Activated gamma-delta T cell treated with Interleukin-2 at 50 U/mL for 16 hours (primary cell): ENCODE results near the gene TTC6.
"Not testable (repeated sequence)": the region's sequence is repeated elsewhere in the genome, so short reads cannot be mapped to it uniquely, and the experiment has no call there.

Source experiments
- DNase-seq: peaks from one replicate; pipeline ENCODE4 v3.0.0-alpha.2; 2020

The TTC6 gene, protein sequence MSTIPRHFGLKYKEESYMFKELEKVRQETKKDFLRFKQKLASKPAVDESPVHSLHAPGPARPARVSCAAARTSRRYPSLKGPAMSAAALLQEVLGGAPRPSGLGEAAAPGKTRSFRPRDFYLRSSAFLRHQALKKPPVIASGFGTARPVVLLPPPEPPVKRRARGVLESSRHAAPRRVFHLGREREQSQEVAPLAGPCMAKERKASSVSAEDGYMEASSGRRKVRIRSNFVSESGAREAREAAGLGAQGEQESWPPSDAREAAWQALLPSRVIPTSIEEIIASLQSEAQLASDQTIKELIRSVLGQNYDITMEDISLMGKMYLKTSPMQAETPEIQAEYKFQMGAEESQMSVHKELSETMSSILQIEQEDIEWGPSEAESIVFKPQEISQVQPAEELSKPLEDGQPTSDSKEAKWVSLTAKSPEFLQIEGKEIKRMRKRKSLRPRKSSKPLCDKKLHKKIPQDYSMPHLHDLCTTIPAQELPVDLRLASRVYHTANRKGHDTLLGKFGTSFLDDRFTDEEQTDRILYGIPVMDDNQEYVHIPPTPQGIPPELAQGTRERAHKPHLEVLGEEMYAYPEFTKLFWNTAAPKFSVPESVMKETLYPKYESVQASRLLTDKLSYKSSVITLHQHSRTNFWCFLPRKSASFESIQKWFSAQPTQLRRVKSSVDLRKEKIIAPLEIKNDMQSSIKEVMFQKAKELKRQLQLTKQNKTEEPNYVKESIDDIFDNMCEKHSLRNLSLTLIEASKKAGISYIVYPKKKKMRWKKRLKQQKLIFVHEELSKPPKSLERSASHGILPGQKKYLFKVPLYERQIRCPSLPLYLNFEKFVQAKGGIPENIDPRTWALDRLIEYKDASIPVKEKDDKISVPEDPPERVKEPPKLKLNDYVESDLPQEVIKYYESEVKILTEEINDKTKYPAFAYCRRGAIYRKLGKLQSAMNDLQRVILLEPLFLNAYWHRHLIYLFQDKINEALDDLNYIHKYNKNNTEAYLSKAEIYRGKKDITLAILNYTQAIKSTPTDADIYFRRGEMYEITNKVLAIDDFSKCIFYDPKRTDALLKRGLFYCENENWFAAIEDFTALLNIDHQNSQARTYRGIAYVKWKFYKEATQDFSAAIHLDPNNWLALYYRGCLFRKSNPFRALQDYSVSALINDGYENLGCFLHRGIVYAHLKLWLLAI (N-terminal part only)

DNA sequence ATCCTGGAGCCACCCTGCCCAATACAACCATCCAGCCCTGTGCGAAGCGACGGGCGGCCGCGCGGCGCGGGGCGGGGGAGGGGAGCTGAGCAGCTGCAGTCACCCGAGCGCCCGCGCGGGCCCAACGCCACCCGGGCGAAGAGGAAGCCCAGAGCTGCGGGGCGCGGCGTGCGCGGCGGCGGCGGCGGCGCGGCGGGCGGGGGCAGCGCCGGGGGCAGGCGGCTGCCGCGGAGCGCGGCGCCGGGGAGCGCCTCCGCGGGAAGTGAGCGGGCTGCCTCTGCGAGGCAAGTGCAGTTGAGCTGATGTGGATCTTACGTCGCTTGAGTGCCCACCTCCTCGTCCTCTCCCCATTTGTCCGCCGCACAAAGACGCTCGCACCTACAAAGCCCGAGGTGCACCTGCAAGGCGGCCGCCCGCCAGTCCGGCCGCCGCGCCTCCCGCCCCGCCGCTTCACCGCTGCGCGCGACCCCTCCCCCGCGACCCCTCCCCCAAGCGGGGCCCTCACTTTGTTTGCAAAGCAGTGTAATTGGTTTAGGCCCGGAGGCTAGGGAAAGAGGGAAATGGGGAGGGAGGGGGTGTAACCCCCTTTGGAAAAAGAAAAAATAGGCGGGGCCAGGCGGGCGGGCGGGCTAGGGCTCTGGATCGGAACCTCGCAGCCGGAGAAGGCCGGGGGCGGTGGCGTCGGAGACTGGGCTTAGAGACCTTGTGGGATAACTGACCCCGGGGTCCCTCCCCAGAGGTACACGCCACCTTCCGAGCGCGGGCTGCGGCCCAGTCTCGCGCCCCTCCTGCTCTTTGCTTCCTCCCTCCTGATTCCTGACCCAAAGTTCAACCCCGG is at the start of gene TTC6, which contains the start of gene FOXA1:
TSS of gene TTC6 (plus strand) at position 659 of the 838 bp plus-strand sequence. CDS start 26,436 bp downstream, outside the sequence.
TSS of gene FOXA1 (minus strand) at position 279 of the 838 bp plus-strand sequence. CDS start at position 2, 277 bp downstream.
- DNase-seq: no peak

DNA sequence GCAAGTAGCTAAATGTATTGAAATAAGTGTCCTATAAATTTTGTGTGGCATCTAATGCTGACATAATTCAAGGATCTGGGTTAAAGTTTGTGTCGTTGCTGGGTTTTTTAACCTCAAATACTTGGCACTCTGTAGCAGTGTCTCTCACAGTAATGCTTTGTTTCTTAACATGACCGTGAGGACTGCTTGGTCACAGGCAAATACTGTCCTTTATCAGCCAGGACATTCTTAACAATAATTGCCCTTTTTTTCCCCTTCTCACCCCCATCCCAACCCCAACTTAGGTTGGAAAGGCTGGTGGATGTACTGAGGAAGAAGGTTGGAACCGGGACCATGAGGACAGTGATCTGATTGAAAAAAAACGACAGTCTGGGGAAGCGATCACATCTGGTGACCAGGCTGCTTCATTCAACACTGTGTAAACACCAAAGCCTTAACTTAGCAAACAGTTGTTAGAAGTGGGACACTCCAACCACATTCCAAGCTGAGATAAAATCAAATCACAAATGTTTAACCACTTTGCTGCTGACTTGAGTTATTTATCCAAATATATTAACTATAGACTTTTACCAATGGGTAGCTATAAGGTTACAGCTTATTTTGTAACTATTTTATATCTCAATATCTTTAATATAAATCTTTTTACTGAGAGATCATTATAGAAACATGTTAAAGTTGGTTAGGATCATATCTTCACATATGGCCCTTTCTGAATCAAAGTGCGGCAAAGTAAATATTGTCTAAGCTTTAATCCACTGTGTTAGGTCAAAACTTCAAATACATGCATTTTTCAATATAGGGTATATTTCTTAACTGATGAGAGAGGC is 48.6 kb upstream of the TTC6 start:
- no peak for DNase-seq

DNA sequence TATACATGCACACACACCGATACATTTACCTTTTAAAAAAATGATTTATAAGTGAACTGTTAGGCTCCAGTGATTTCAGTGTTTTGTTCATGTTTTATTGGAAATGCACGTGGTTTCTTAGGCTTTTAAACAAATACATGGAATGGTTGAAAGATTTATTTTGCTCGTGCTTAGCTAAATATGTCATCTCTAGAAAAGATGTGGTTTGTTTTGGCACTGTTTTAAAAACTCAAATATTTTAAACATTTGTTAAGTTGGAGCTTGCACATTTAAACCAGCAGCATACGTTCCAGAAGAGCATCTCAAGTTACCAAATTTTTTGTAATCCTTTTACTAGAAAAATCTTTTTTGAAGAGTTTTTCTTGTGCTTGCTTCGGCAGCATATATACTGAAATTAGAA is 44.9 kb upstream of the TTC6 start:
- no peak for DNase-seq

DNA sequence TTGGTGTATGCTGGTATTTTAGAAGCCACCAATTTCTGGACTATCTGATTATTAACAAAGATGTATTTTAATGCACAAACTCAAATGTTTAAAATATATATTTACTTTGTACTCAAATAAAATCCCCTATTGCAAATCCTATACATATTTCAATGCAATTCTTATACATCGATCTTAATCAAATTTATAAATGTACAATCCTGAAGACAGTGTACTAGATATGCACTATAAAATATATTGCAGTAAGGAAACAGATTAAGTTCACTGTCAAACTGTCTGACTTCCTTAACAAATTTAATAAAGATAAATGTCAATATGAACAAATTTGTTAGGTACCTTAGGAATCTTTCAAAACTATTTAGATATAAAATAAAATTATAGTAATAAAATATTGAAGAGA is 44.3 kb upstream of the TTC6 start:
- no peak for DNase-seq

DNA sequence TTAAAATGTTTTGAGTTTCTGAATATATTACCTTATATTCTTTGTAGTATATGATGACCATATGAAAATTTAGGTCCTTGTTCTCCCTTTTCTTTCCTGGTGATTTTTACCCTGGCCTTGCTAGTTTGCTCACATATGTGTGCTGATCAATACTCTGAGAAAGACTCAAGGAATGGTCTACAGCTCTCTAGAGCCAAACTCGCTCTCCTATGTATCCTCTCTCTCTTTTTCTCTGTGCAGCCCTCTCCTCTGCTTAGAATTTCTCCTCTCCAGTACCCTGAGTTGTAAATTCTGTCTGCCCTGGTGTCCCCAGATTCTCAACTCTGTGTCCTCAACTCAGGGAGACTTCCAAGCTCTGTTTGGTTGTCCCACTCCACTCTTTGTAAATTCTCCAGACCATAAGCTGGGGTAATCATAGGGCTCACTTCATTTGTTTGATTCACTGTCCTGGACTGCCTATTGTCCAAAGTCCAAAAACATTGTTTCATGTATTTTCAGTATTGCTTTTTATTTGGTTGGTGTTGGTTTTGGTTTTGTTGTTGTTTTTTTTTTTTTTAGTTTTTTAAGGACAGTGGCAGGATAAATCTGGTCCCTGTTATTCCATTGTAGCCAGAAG is 41.4 kb upstream of the TTC6 start:
- DNase-seq: no peak

DNA sequence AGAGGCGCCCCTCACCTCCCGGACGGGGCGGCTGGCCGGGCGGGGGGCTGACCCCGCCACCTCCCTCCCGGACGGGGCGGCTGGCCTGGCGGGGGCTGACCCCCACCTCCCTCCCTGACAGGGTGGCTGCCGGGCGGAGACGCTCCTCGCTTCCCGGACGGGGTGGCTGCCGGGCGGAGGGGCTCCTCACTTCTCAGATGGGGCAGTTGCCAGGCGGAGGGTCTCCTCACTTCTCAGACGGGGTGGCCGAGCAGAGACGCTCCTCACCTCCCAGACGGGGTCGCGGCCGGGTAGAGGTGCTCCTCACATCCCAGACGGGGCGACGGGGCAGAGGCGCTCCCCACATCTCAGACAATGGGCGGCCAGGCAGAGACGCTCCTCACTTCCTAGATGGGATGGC is 39.8 kb upstream of the TTC6 start:
- DNase-seq: not testable (repeated sequence)

DNA sequence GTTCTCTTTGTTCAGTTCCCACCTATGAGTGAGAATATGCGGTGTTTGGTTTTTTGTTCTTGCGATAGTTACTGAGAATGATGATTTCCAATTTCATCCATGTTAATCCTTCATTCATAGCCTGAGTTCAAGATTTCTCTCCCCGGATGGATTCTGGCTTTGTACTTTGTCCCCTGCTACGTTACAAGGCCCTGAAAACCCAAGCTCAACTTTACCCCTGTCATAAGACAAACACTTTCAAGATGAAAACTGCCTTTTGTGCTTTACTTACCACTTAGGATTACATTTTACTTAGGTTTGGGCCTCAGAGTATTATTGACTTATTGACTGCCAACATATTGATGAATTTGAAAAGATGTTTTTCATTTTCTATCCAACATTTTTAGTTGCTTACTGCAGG is 36.7 kb upstream of the TTC6 start:
- DNase-seq: no peak

DNA sequence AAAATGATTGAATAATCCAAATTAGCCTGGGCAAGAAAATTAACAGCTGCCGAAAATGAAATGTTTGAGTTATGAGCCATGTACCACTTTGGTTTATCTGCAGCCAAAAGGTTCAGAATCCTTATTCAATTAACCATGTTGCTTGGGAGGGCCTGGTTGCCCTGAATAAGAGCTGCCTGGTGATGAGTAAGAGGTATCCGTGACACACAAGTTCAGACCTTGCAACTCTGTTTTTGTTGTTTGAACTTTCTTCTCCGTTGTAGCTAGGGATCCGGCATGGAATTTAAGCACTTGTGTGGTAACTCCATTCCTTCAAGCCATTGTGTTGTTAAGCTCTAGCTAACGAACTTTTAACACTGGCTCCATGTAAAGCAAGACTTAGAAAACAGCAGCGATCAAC is 36.0 kb upstream of the TTC6 start:
- DNase-seq: no peak

DNA sequence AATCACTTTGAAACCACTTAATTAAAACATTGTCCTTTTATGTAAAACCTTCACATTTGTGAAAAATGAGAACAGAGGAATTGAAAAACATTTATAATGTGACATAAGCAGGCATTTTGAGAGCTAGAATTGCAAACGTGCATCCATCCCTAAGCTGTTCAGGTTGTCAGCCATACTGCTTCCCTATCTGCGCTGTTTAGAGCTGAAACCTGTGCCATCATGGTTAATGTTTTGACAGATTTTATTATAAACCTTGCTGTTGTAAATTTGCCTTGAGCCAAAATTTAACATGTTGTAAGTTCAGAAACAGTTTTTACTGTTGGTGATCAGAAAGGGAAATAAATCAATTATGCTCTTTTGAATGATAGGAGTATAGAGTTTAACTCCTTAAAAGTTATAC is 32.2 kb upstream of the TTC6 start:
- DNase-seq: no peak

DNA sequence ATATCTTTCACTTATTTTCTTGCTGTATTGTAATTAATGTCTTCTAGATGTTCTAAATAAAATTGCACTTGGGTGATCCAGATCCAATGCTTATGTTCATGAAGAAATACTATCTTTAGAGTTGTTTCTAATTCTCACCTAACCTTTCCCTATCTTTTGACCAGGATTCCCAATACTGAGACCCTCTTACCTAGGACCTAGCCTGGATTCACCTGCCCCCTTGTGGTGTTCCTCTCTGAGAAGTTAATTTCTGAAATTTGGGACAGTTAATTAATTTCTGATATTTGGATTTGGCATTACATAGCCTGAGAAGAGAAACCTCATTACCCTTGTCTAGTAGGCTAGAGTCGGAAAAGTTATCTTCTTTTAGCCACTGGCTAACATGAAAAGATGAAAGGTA is 29.9 kb upstream of the TTC6 start:
- DNase-seq: no peak

DNA sequence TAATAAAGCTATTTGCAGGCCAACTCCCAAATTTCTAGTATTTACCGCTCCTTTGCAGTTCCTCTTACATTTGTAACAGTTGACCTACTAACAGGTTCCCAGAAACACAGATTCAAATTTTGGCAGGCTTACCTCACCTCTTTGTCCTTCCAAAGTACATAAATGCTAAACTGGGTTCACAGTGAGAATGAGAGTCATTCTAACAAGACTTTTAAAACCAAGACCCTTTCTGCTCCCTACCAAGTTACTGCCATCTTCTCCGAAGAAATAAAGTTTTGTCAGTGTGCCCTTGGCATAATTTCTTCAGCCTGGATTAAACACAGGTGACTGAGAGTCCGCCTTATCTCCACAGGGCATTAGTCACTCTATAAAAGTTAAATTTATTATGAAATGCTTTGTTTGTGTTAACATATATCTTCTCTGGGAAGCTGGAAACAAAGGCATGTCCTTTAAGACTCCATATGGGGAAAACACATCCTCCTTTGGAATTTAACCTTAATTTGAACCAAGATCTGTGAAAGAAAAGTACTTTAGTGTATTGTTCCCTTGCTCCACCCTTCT is 28.5 kb upstream of the TTC6 start:
- no peak for DNase-seq

DNA sequence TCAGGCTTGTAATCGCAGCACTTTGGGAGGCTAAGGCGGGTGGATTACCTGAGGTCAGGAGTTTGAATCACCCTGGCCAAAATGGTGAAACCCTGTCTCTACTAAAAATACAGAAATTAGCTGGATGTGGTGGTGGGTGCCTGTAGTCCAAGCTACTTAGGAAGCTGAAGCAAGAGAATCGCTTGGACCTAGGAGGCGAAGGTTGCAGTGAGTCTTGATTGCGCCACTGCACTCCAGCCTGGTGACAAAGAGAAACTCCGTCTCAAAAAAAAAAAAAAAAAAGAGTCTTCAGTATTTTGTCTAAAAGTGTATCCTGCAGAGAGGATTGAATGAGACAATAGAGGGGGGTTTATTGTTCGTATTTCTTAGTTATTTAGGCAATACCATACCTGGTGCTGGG is 25.7 kb upstream of the TTC6 start:
- no peak for DNase-seq

DNA sequence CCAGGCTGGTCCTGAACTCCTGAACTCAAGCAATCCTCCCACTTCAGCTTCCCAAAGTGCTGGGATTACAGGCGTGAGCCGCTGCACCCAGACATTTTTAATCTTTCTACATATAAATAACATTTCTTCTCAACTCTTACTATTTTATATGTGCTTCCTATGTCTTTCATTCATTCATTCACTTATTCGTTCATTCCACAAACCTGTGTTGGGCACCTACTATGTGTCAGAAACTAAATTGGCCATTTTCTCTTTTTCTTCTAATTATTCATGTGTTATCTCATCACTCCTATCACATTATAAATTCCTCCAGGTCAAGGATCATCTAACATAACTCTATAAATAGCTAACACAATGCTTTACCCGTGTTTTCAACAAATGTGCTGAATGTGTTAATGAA is 24.0 kb upstream of the TTC6 start:
- DNase-seq: no peak

DNA sequence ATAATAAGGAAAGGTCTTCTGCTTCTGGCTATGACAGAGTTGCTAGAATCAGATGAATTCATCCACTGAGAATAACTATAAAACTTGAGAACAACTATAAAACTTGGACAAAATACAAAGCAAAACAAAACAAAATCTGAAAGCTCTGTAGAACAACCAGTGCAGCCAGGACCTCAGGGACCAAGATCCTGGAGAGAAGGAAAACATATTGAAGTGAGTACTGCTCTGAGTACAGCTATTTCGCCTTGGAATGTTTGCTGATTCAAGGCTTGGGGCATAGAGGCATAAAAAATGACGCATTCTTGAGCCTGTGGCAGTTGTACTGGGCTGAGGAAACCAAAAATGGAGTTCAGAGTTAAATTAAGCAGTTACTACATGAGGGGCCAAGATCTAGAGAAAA is 22.1 kb upstream of the TTC6 start:
- no peak for DNase-seq

DNA sequence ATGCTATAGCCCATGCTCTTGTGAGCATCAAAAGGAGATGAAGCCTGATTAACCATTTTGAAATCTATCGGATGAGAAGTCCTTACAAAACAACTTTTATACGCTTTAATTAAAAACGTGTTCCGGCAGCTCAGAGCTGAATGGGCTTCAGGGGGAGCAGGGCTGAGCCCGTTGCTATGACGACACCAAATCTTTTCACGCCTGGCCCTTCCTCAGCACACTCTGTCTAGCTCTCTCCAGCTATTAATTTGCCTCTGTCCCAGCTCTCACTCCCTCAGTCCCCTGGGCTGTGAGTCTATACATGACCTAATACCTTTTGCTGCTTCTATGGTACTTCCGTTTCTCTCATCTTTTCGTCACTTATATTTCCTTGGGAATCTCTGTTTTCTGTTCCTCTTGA is 16.2 kb upstream of the TTC6 start:
- no peak for DNase-seq

DNA sequence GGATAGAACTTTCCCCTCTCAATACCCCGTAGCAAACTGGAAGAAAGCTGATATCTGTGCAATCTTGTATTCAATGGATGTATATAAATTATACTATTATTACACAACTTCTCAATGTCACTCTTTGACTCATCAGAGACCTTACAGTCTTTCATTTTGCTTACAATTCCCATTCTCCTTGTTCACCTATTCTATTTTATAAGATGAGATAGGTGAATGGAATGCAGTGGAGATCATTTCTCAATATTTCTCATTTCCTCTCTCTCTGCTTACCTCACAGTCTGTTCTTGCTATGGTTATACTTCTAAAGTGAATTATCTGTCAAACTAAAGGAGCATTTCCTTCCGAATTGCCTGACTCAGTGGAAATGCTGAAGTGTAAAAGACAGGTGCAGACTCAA is 15.3 kb upstream of the TTC6 start:
- DNase-seq: no peak

DNA sequence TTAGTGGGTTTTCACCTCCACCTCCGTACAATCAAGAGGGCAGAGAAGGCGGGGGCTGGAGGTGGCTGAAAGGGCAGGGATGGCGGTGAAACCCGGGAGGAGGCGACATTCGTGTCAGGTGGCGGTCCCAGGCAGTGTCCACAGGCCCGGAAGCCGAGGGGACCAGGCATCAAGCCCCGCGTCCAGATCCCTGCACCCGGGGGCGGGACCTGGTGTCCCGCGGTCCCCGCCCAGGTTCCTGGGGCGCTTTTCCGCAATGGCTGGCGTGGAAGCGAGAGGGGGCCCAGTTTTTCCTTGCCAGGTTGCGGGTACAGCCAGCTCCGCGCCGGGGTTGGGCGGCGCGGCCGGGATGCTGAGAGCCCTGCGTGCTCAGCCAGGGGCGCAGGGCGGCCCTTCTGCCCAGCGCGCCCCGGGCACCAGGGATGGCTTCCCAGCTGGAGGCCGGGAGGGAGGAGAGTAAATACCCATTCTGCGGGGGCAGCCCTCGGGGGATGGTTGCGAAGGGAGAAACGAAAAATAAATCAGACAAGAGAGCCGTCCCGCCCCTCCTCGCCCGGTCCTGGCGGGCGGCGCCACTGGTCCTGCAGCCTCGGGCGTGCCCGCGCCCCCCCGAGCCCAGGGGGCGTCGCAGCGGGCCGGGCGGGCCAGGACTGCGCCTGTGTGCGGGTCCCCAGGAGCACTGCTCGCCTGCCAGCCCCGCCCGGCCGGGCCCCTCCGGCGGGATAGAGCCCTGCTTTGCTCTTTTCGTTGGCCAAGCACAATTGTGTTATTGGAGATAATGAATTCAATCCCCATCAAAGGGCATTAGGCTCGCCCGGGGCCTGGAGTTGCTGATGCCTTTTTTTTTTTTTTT is 11.8 kb upstream of the TTC6 start:
- DNase-seq: no peak

DNA sequence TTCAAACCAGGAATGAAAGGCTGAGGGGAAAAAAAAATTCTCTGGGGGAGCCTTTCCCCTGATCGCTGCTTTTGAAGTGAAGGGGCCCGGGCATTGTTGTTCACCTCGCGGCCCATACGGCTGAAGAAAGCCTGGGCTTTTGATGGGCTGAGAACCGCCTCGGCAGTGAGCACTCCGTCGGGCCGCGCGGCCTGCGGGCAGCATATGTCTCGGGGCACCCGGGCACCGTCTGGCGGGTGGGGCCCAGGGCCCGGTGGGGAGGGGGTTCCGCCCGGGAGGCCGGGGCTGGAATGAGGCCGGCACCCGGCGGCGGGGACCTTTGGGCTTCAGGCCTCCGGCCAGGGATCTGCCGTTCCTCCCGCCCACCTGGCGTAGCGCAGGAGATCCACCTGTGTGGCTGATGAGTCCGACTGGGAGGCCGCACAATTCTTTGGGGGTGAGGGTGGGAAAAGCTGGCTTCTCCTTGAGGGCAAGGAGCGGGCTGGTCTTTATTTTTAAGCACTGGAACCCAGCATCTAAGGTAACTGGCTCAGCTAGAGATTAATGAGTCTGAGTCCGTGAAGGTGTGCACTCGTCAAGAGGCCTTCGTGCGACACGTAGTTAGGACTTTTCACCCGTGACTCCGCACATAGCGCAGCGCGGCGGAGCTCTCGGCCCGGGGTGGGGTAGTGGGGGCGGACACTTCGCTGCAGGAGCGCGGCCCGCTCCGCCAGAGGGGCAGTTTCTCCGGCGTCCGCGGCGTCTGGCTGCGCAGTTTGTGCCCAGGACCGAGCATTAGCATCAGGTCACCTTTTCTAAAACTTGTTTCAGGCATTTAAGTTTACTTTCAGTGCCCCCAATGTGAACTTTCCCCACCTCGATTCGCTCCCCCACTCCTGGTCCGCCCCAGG is 11.0 kb upstream of the TTC6 start:
- no peak for DNase-seq

DNA sequence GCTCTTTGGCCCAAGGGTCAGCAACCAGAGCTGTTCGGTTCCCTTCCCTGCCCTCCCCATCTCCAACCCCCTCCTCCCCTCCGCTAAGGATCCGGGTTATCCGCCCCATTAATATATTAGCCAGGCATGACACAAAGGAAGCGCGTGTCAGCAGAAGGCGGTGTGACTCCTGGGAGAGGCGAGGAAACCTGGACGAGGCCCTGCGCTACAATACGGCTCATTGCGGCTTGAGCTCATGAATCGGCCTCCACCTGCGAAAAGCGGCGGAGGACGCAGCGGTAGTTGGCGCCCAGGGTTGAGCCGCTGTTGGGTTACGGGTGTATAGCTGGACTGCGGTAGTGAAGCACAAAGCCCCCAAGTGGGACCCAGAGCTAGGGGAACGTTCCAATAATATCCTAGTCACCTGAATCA is 10.3 kb upstream of the TTC6 start:
- no peak for DNase-seq
